Muscle of arm (tissue), 14 donors: ENCODE measurements around the gene TMEM38A. TPM values are rescaled to one million over a fixed set of nuclear protein-coding genes. Genes with fewer than 3 reads are reported as not detected.

Experiments
- DNase-seq: peaks from one replicate; pipeline ENCODE4 v3.0.0-alpha.2; 2013
- long read RNA-seq, 11 donors: transcript quantifications; one replicate each; lab custom pipeline, GENCODE V29; 2026
- polyA plus RNA-seq, 12 donors: library from polyadenylated mRNA; unstranded; fragments of 120-200 nt; gene quantifications; one replicate each; pipeline ENCODE4 v1.2.1, GENCODE V29; 2013; ENCODE audit not compliant: insufficient read length in 12 of 12

The TMEM38A gene
- 100 to 1,000 TPM in 8 of 12 donors, 10 to 100 TPM in 3, not detected in 1; 35.1 to 203 (median 114) TPM for polyA plus RNA-seq
- long read RNA-seq, donor 1, partial matches to known transcripts = 0 of 1 reads
- long read RNA-seq, donor 1, other reads (novel, unspliced or antisense) = 0 of 1 reads
- long read RNA-seq, donor 2, transcript TMEM38A-201 (6 exons, 2,649 nt) = major isoform, 117 of 118 reads
- long read RNA-seq, donor 2, partial matches to known transcripts = 0 of 118 reads
- long read RNA-seq, donor 2, other reads (novel, unspliced or antisense) = 0 of 118 reads
- long read RNA-seq, donor 3, transcript TMEM38A-201 (6 exons, 2,649 nt) = major isoform, 32 of 121 reads
- long read RNA-seq, donor 3, partial matches to known transcripts = 86 of 121 reads
- long read RNA-seq, donor 3, other reads (novel, unspliced or antisense) = 0 of 121 reads
- long read RNA-seq, donor 4, transcript TMEM38A-201 (6 exons, 2,649 nt) = major isoform, 26 of 44 reads
- long read RNA-seq, donor 4, partial matches to known transcripts = 17 of 44 reads
- long read RNA-seq, donor 4, other reads (novel, unspliced or antisense) = 0 of 44 reads
- long read RNA-seq, donor 5, transcript TMEM38A-201 (6 exons, 2,649 nt) = major isoform, 111 of 115 reads
- long read RNA-seq, donor 5, partial matches to known transcripts = 0 of 115 reads
- long read RNA-seq, donor 5, other reads (novel, unspliced or antisense) = 0 of 115 reads
- long read RNA-seq, donor 6, transcript TMEM38A-201 (6 exons, 2,649 nt) = major isoform, 24 of 26 reads
- long read RNA-seq, donor 6, partial matches to known transcripts = 0 of 26 reads
- long read RNA-seq, donor 6, other reads (novel, unspliced or antisense) = 0 of 26 reads
- long read RNA-seq, donor 7, transcript TMEM38A-201 (6 exons, 2,649 nt) = major isoform, 37 of 87 reads
- long read RNA-seq, donor 7, partial matches to known transcripts = 50 of 87 reads
- long read RNA-seq, donor 7, other reads (novel, unspliced or antisense) = 0 of 87 reads
- long read RNA-seq, donor 8, transcript TMEM38A-201 (6 exons, 2,649 nt) = major isoform, 96 of 97 reads
- long read RNA-seq, donor 8, partial matches to known transcripts = 0 of 97 reads
- long read RNA-seq, donor 8, other reads (novel, unspliced or antisense) = 0 of 97 reads
- long read RNA-seq, donor 9, transcript TMEM38A-201 (6 exons, 2,649 nt) = major isoform, 20 of 26 reads
- long read RNA-seq, donor 9, partial matches to known transcripts = 5 of 26 reads
- long read RNA-seq, donor 9, other reads (novel, unspliced or antisense) = 0 of 26 reads
- long read RNA-seq, donor 10, transcript TMEM38A-201 (6 exons, 2,649 nt) = major isoform, 95 of 98 reads
- long read RNA-seq, donor 10, partial matches to known transcripts = 0 of 98 reads
- long read RNA-seq, donor 10, other reads (novel, unspliced or antisense) = 0 of 98 reads
- long read RNA-seq, donor 11, transcript TMEM38A-201 (6 exons, 2,649 nt) = major isoform, 53 of 59 reads
- long read RNA-seq, donor 11, partial matches to known transcripts = 5 of 59 reads
- long read RNA-seq, donor 11, other reads (novel, unspliced or antisense) = 0 of 59 reads

GRCh38 chr19:16660763-16661479 lies at the start of gene TMEM38A:
TSS of gene TMEM38A (plus strand) at chr19:16661139. CDS start at chr19:16661218, 79 bp downstream.
- DNase-seq = peak; percentile 31

- no peak for DNase-seq
Measured at GRCh38 chr19:16612636-16613035, 48.3 kb upstream of the TMEM38A start.

GRCh38 chr19:16613841-16614240 lies 47.1 kb upstream of the TMEM38A start:
- DNase-seq = no peak

GRCh38 chr19:16614941-16615340 lies 46.0 kb upstream of the TMEM38A start:
- DNase-seq = no peak

GRCh38 chr19:16615808-16616207 lies 45.1 kb upstream of the TMEM38A start:
- no peak for DNase-seq

- no peak for DNase-seq
Measured at GRCh38 chr19:16618248-16618647, 42.7 kb upstream of the TMEM38A start.

- no peak for DNase-seq
Measured at GRCh38 chr19:16619457-16619856, 41.5 kb upstream of the TMEM38A start.

- DNase-seq = no peak
Measured at GRCh38 chr19:16620018-16620417, 40.9 kb upstream of the TMEM38A start.

- DNase-seq = no peak
Measured at GRCh38 chr19:16620584-16620983, 40.4 kb upstream of the TMEM38A start.

GRCh38 chr19:16621165-16621800 lies 39.7 kb upstream of the TMEM38A start:
- no peak for DNase-seq

- no peak for DNase-seq
Measured at GRCh38 chr19:16623066-16623465, 37.9 kb upstream of the TMEM38A start.

- no peak for DNase-seq
Measured at GRCh38 chr19:16623576-16623975, 37.4 kb upstream of the TMEM38A start.

GRCh38 chr19:16624236-16624635 lies 36.7 kb upstream of the TMEM38A start:
- no peak for DNase-seq

GRCh38 chr19:16625163-16625958 lies 35.6 kb upstream of the TMEM38A start:
- DNase-seq = no peak

- no peak for DNase-seq
Measured at GRCh38 chr19:16626796-16627192, 34.1 kb upstream of the TMEM38A start.

- DNase-seq = no peak
Measured at GRCh38 chr19:16627193-16627927, 33.6 kb upstream of the TMEM38A start.

- no peak for DNase-seq
Measured at GRCh38 chr19:16627928-16628182, 33.1 kb upstream of the TMEM38A start.

- DNase-seq = peak; percentile 94
Measured at GRCh38 chr19:16628183-16628983, 32.6 kb upstream of the TMEM38A start, which contains the start of gene MED26. TSS of gene MED26 (minus strand) at chr19:16628204. CDS start at chr19:16627943, 261 bp downstream.
